Skin epidermis (tissue), 12 donors: ENCODE data around the gene MBL2.

ENCODE experiments used
- H3K27ac ChIP-seq, 21 experiments: fragments of 200-600 bp; sonication (generic) in 11 of 21; one replicate each; pipeline ENCODE4 v1.5.0; 2020; ENCODE audit warnings: mild to moderate bottlenecking in 3 of 21, inconsistent platforms in 2 of 21, moderate library complexity in 2 of 21
- H3K4me3 ChIP-seq, 7 experiments: fragments of 200-600 bp; sonication (generic) in 2 of 7; one replicate each; pipeline ENCODE4 v1.5.0; 2020; ENCODE audit warnings: inconsistent platforms in 2 of 7, mild to moderate bottlenecking in 2 of 7, moderate library complexity in 1 of 7

Gene MBL2

DNA sequence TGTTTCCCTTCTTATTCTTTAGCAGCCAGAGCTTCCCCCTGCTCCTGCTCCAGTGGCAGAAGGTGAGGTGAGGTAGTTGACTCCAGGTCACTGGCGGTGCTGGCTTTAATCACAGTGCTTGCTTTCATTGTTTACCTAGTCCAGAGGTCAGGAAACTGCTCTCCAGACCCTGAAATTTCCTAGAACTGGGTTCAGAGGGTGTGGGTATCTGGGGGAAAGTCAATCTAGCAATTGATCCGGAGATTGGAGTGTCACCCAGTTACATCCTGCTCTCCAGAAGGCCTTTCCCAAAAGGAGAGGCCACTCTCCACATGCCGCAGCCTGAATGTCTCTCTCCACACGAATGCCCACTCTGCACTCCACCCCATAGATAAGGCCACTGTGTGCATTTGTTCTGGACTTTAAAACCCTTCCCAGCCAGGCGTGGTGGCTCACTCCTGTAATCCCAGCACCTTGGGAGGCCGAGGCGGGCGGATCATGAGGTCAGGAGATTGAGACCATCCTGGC lies 2.1 kb upstream of the MBL2 start:
- Histone ChIP-seq H3K4me3 (no peak overlapping the region), H3K27ac (no peak overlapping the region)

DNA sequence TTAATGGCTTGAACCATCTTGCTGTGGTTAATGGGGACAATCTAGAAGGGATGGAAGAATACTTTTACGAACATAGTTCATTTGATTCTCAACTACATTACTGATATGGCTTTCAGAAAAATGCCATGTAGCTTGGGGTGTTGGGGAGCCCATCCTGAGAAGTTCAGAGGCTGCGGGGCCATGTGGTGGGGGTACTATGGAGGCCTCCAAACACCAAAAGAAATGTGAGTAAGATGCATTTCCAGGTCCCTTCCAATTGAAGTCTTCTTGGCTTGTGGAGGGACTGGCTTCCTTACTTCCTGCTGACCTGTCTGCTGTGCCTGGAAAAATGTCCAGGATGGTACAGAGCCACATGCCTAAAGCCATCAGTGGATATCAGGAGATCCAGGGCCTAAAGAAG lies 1.6 kb upstream of the MBL2 start:
- Histone ChIP-seq H3K27ac (no peak overlapping the region), H3K4me3 (no peak overlapping the region)

DNA sequence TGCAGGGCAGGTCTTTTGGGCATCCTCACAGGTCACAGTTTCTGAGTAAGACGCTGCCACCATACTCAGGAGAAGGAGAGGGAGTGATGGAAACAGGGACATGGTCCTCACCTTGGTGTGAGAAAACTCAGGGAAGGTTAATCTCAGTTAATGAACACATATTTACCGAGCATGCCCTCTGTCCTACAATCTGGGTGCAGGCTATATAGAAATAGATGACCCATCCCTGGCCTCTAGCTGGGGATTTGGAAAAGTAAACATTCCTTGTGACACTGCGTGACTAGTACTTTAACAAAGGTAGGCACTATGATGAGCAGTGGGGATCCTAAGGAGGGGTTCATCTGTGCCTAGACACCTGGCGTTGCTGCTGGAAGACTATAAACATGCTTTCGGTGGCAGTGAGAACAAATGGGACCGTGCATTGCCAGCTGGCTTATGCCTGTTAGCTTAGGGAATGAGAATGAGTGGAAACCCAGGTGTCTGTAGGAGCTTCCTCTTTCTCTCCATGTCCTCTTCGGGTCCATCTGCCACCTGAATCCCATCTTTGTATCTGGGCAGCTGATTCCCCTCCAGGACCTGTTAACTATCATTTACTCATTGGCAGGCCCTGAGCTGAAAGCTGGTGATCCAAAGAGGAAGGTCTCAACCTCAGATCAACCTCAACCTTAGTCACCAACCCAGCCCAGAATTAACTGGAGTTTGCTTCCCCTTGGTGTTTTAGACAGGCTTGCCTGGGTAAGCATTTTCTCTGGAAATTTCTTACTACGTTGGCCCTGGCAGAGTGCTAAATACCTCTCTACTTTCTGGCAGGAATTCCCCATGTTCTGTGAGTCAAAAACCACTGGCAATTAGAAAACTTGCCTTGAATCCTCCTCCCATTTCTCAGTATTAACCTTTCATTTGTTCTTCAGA lies 794 bp downstream of the MBL2 start:
- H3K27ac ChIP-seq, result no peak overlapping the region
- H3K4me3 ChIP-seq, result no peak overlapping the region

DNA sequence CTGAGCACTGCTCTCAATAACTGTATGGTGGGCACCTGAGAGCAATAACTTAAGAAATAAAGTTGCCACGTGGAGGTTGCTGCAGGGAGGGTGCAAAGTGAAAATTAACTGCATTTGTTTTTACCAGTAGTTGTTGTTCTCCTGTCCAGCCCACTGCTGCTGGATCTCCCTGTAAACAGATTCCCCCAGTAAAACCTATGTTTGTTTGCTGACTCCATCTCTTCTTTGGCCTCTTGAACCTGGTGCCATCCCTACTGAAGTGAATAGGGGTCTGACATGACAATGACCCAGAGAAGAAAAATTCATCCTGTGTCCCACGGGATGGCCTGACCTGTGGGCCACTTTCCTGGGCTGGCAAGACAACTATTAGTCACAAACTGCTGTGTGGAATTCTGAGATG lies 1.7 kb downstream of the MBL2 start:
- Histone ChIP-seq H3K27ac (no peak overlapping the region), H3K4me3 (no peak overlapping the region)

DNA sequence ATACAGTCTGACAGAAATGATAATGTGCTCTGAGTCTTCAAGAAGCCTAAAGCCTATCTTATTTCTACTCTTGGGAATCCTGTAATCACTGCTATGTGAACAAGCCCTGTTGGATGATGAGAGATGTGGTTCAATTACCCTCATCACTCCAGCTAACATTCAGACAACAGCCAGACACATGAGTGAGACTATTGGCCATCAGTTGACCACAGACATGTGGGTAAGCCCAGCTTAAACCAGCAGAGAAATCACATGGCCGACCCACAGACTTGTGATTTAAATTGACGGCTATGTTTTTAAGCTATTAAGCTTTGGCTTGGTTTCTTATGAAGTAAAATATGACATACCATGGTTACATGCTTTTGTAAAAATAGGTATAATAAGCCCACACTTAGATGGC lies 2.6 kb downstream of the MBL2 start:
- H3K4me3 ChIP-seq, result no peak overlapping the region
- no peak overlapping the region for H3K27ac ChIP-seq

DNA sequence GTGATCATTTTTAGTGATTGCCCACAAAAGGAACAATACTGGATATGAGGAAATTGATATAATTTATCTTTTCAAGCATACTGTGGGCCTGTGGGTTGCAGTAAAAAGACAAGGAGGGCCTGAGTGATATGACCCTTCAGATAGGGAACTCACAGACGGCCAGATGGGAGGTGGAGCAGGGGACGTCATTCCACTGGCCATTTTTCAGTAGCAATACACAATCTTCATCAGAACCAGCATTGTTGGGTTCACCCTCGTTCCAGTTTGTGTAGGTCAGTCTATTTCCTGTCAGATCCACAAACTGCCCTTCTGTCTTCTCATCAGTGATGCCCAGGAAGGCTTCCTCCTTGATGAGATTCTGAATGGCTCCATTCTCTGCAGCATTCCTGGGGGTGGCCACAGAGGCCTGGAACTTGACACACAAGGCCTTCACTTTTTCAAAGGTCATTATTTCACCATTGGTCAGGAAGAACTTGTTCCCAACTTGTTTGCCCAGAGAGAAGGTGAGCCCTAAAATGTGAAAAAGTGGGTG lies 4.5 kb downstream of the MBL2 start:
- Histone ChIP-seq H3K27ac (no peak overlapping the region), H3K4me3 (no peak overlapping the region)

DNA sequence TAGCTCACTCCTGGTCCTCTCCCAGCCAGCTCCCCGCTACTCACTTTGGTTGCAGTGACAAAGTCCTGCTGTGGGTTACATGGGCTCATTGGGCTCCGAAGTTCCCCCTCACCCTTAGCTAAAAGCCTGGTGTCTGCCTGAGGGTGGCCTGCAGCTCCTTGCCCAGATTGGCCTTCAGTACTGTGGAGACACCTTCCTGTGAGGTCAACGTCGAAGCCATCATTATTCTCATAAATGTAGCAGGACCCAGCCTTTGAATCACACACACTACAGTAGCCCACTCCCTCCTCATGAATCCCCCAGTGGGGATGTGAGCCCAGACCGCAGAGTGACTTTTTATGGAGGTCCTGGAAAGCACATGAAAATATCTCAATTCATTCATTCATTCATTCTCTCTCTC lies 10.5 kb downstream of the MBL2 start:
- Histone ChIP-seq H3K4me3 (no peak overlapping the region), H3K27ac (no peak overlapping the region)

DNA sequence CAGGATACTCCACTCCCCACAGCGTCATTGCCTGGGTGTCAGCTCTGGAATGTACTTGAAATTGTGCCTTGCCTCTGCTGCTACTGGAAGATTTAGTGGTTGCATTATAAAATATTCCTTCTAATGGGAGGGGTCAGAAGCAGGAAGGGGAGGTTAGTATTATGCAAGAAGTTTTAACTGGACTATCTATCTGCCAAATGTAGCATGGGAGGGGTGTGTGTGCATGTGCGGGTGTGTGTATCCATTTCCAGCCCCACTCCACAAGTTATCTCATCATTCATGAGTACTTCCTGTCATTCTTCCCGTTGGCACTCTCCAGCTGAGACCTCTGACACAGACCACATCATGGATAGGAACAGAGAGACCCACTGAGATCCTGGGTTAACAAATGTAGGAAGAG lies 13.4 kb downstream of the MBL2 start:
- Histone ChIP-seq H3K27ac (no peak overlapping the region), H3K4me3 (no peak overlapping the region)

DNA sequence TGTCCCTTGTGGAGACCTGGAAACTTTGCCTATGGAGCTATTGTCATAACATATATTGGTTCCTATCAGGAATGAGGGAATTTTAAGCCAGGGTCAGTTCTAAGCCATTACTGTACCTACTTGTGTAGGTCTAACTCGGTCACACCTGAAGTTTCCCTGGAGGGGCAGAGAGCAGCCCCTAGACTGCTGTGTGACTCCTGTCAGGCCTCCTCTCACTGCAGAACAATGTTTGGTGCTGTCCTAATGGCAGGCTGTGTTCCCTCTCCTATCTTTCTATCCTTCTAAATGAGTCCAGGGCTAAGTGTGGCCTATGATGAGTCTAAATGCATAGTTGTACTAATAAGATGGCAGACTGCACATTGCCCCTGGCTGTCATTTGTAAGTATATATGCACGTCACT lies 14.2 kb downstream of the MBL2 start:
- Histone ChIP-seq H3K4me3 (no peak overlapping the region), H3K27ac (no peak overlapping the region)

DNA sequence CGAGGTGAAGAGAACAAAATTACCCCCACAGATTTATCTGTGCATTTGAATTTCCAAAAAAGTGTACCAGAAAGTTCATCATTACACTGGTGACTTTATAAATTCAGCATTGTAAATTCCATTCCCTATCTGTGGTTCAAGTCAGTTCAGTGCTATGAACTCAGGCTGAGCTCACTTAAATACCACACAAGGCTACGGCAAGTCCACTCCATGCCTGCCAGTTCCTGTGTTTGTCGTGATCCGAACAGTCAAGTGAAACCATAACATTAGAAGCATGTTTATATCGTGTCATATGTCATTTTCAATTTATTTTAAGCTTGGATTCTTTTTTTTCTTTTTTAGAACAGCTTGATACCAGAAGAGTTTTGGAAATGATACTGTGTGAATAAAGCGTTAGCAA lies 14.8 kb downstream of the MBL2 start:
- Histone ChIP-seq H3K27ac (no peak overlapping the region), H3K4me3 (no peak overlapping the region)

DNA sequence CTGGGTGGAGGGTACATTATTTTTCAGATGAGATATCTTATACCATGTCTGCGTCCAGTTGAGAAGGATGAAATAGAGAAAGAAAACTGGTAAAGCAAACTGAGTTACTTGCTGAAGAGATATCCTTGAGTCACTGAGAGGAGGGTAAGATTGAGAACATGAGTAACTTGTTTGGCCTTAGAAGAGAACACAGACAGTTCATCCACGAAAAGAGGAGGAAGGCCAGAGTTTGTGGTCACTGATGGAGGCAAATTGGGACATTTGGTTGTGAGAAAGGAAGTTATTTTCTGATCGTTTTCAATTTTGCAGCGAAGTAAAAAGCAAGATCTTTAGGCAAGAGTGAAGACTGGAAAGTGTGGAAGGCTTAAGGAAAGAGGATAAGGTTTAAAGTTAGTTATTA lies 15.6 kb downstream of the MBL2 start:
- no peak overlapping the region for H3K27ac ChIP-seq
- H3K4me3 ChIP-seq, result no peak overlapping the region

DNA sequence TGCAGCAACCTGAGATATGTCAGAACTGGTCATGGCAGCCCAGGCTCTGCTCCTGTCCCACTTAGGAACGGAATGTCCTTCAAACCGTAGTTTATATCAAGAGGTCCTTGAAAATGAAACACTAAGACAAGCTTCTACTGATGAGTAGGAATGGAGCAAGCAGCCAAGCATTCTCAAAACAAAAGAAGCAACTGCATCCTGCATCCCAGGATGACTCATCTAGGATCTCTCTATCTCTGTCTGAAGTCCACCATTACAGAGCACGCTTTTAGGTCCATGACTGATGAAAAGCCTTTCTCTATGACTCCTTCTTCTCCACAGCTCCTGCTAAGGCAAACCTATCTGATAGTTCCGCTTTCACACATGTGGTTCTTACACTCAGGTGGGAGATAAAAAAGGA lies 16.3 kb downstream of the MBL2 start:
- Histone ChIP-seq H3K27ac (peak overlapping the region in 1 of 21 experiments; percentile 37), H3K4me3 (no peak overlapping the region)

DNA sequence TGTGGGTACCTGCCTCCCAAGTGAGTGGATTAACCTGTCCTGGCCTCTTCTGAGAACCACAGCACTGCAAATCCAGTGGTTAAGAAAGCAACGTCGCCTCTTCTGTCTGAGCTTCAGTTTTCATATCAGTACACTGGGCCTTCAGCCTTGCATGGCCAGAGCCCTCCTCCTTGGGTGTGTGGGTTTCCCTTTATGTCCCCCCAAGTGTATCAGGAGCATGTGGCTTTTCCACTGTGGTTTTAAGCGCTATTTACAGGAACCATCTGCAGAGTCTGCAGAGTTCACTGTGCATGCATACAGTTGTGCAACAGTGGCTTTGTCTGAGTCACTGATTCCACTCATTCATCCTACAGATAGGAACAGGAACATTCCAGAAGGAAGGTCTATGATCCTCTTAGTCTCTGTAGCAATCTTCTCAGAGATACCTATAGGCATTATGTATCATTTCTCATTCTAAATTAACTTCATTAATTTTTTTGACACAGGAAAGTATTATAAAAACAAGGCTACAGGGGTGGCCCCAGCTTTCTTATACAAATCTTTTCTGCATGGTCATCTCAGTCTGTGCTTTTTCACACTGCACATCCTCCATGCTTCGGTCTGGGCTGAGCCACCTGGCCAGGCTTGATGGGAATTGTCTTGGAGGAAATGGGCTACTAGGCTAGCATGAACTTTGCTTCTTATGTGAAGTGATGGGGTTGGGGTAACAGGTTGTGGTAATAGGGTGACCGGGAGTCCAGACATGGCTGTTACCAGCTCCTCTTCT lies 17.1 kb downstream of the MBL2 start:
- Histone ChIP-seq H3K4me3 (no peak overlapping the region), H3K27ac (peak overlapping the region in 2 of 21 experiments; percentile 4 to 37)

DNA sequence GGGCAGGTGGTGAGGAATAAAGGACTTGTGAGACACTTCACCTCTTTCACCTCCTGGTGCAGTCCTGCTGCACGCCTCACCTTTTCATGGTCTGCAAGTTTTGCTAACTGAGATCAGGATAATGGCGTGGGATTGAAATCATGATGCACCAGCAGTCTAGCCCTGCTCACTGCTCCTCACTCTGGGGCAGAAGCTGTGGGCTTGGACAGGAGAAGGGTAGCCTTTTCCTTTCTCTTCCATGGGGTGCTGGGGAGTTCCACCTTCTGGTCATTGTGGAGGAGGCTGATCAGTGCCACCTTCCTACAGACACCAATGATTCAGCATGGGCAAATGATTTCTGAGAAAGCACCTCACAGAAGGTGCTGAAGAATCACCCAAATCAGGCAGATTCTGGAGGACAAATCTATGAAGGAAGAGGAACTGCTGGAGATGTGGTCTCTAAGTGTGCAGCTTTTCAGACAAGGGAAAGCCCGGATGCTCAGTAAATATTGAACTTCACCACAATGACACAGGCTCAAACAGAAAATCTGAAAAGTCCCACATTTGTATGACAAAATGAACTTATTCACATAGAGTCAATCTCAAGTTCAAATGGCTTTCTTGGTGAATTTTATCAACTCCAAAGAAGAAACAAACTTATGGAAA lies 19.7 kb downstream of the MBL2 start:
- Histone ChIP-seq H3K4me3 (no peak overlapping the region), H3K27ac (no peak overlapping the region)

DNA sequence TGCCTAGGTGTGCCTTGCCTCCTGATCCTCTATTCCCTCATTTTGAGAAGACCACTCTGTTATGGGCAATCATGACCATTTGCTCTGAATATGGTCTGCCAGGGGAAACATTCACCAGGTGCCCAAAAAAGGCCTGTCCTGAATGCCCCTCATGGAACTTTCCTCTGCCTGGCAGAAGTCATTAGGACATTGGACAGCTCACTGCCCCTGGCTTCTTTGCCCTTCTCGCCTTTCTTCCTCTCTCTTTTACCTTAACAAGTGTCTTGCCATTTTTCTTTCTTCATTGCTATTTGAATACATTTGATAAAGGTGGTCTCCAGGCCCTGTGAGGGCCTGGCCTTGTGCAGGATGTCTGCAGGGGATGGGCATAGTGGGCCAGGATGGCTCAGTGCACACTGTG lies 20.3 kb downstream of the MBL2 start:
- H3K27ac ChIP-seq, result no peak overlapping the region
- H3K4me3 ChIP-seq, result no peak overlapping the region

DNA sequence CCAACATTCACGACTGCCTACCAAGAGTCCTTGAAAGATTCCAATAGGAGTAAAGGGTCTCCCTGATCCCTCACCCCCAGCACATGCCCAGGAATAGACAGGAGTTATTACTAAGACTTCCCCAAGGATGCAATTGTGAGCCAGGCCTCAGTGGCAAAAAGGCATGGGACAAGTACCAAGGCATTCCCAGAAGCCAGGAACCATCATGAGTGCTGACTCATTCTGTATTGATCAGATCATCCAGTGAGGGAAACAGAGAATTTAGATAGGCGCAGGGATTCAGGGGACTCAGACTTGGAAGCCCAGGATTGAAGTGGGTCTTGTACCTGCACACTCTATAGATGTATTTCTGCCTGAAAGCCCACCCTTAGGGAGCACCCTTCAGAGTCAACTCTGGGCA lies 21.2 kb downstream of the MBL2 start:
- Histone ChIP-seq H3K27ac (no peak overlapping the region), H3K4me3 (no peak overlapping the region)

DNA sequence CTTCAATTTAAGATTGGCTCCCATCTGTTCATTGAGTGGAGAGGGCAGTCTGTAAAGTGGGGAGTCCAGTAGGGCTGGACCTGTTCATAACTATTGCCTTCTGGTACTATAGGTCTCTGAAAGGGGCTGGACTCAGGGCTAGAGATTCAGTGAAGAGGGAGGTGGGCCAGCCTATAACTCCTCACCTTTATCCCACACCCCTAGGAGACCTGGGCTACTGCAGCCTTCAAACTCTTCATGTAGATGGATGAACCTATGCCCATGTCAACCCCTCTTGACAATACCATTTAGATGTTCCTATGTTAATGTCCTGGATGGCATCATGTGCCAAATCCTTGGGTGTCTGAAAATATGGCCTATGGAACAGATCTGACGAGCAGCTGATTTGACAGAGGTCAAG lies 22.0 kb downstream of the MBL2 start:
- Histone ChIP-seq H3K27ac (no peak overlapping the region), H3K4me3 (no peak overlapping the region)

DNA sequence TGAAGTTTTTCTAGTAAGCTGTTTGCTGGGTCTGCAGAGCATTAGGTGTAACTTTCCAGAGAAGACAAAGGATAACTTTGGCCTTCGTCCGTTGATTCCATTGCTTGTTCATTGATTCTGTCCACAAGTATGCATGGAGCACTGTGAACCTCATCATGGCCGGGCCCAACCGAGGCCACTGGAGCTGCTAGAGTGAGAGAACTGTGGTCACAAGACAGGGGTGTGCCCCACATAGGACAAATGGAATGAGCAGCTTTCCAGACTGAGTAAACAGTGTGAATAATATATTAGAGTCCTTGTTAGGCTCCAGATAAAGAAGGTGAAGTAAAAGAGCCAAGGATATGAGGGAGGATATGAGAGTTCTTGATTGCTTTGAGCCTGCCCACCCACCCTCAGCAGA lies 24.9 kb downstream of the MBL2 start:
- no peak overlapping the region for H3K27ac ChIP-seq
- H3K4me3 ChIP-seq, result no peak overlapping the region

DNA sequence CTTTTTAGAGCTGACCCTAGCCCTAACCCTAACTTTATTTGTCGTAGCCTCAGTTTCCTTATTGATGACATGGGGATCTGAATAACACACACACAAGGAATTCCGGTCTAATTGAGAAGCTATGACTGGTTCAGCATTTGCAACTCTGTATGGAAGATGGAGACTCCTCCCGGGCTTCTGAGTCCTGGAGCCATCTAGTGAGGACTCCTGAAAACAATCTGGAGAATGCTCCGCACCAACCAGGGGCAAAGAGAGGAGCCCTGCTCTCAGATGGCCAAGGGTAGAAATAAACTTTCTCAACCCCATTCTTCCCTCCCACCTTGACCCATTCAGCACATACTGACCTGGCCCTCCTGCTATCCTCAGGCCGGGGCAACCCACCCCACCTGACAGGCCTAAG lies 26.4 kb downstream of the MBL2 start:
- H3K27ac ChIP-seq, result no peak overlapping the region

DNA sequence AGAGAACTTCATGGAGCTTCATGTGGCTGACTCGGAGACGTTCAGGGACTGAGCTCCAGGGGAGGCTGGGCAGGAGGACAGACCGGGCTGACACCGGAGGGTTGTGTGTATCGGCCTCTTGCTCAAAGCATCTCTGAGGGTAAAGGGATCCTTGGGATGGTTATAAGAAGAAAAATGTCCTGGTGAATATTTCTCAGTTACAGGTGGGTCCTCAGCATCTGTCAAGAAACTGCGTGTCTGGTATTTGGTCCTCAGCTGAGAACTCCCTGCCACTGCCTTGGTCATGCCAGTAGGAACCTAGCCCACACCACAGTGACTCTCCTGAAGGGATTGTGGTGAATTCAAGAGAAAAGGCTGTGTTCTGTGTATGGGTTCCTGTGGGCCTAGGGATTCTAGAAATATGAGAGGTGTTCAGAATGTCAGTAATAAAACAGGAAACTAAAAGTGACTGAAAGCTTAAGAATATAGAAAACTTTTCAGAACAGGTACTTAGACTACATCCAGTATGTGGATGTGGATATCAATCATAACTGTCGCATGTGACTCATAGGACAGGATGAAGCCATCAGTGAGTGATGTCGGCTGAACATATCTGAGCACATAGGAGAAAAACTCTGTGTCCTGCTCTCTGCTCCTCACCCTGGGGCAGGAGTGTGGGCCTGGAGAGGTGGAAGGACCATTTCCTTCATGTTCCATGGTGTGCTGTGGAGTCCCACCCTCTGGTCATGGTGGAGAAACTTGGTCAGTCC lies 28.4 kb downstream of the MBL2 start:
- Histone ChIP-seq H3K27ac (no peak overlapping the region), H3K4me3 (no peak overlapping the region)

More for the DNA sequence above, 26.4 kb downstream of the MBL2 start:
- no peak overlapping the region for H3K4me3 ChIP-seq
